Heart left ventricle (tissue), 13 donors: ENCODE results near the gene NOVA2.

Source experiments
- POLR2A ChIP-seq, 2 donors: fragments of 450-650 bp; IDR thresholded peaks; one replicate each; pipeline ENCODE4 v1.6.1; 2017; ENCODE audit warnings: antibody characterized with exemption in 2 of 2, mild to moderate bottlenecking in 2 of 2, moderate library complexity in 2 of 2
- TF ChIP-seq, protein P1 (sequence below), 12 donors: fragments of 200-600 bp; sonication (generic) in 4 of 12; IDR thresholded peaks; one replicate each; pipeline versions ENCODE4 v1.5.0 to v1.8.0; 2018 to 2022; ENCODE audit warnings: antibody characterized with exemption in 12 of 12, mild to moderate bottlenecking in 5 of 12
- donor health status: ischemic (EF 13 %, LVEDD 7.1; RV severe dilation, severe dysfunction).
- donor health status: DM: no; HTN: yes; CAD: no.
- donor health status: DM: no; HTN: no; CAD: no.
- donor health status: ischemic (EF 25% LVEDD 6.9; RV normal size, moderate dysfunction).
- donor health status: ischemic (EF 25% LVEDD 5.7; RV mildly dilated, moderate dysfunction).
- donor health status: ischemic (EF 35%, LVEDD 5.7; RV mildly dilated, moderate dysfunction).
- donor health status: nonischemic (EF 11% LVEDD 7.7; RV severe dilation, severe dysfunction).
- donor health status: DM: yes; HTN: yes; CAD: no.
- donor health status: PGD.
- donor health status: ischemic (EF 29% LVEDD 5.4; RV normal size, mild dysfunction).
- donor health status: nonischemic (EF 23%, LVEDD 6.1; RV moderate dilation, normal function).

DNA sequence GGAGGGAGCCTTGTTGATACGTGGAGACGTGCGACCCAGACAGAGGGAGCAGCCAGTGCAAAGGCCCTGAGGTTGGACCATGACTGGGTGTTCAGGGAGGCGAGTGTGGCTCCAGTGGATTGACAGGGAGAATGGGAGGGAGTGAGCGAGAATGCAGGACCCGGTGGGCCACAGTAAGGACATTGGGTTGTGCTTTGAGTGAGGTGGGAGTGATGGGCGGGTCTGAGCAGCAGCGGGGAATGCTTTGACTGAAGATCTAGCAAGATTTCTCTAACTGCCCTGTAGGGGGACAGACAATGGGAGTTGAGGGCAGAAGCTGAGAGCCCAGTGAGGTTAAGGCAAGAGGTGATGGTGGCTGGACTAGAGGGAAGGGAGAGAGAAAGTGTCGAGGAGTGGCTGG is 51.4 kb downstream of the NOVA2 start:
- no peak for TF ChIP-seq POLR2A (IDR thresholded peaks at IDR 0.05)
- TF ChIP-seq, protein P1, sequence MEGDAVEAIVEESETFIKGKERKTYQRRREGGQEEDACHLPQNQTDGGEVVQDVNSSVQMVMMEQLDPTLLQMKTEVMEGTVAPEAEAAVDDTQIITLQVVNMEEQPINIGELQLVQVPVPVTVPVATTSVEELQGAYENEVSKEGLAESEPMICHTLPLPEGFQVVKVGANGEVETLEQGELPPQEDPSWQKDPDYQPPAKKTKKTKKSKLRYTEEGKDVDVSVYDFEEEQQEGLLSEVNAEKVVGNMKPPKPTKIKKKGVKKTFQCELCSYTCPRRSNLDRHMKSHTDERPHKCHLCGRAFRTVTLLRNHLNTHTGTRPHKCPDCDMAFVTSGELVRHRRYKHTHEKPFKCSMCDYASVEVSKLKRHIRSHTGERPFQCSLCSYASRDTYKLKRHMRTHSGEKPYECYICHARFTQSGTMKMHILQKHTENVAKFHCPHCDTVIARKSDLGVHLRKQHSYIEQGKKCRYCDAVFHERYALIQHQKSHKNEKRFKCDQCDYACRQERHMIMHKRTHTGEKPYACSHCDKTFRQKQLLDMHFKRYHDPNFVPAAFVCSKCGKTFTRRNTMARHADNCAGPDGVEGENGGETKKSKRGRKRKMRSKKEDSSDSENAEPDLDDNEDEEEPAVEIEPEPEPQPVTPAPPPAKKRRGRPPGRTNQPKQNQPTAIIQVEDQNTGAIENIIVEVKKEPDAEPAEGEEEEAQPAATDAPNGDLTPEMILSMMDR (IDR thresholded peaks at IDR 0.05): no peak
